HL-60 (cell line): ENCODE results near the gene RICTOR.

Experiments
- CTCF ChIP-seq: IDR thresholded peaks from one replicate; pipeline ENCODE4 v1.5.1; 2011; ENCODE audit warnings: low read length, control low read depth, inconsistent platforms; ENCODE audit not compliant: insufficient read depth
- POLR2AphosphoS5 ChIP-seq: IDR thresholded peaks from 2 replicates; pipeline ENCODE4 v1.6.1; 2012; ENCODE audit warnings: low read depth
- REST ChIP-seq: IDR thresholded peaks from 2 replicates; pipeline ENCODE4 v1.6.1; 2012; ENCODE audit warnings: low read depth; ENCODE audit not compliant: insufficient replicate concordance

- no peak for TF ChIP-seq REST
- no peak for TF ChIP-seq CTCF
- TF ChIP-seq POLR2AphosphoS5, result no peak
Observed at GRCh38 chr5:39053189-39053588, 21.0 kb downstream of the RICTOR start.
